ENCODE data around the gene UCN3. TPM values are rescaled to one million over a fixed set of nuclear protein-coding genes. Genes with fewer than 3 reads are reported as not detected.

UCN3 gene
- total RNA-seq, 1 donor from 2014 or later = not detected

Other genes starting within 250 kb of the UCN3 start
- gene AKR1C8, start 179.8 kb upstream of the UCN3 start, total RNA-seq = not detected
- not detected for gene AKR1C4, start 168.1 kb upstream of the UCN3 start, total RNA-seq
- not detected for gene TUBAL3, start 39.9 kb downstream of the UCN3 start, total RNA-seq
- 103 TPM for gene NET1, start 47.6 kb downstream of the UCN3 start, total RNA-seq
- 102 TPM for gene CALML5, start 134.6 kb downstream of the UCN3 start, total RNA-seq
- gene CALML3, start 160.0 kb downstream of the UCN3 start, total RNA-seq = 50.6 TPM

Data from vagina (tissue), 1 donor.